ENCODE data around the gene DUSP21. TPM values are rescaled to one million over a fixed set of nuclear protein-coding genes. Genes with fewer than 3 reads are reported as not detected.

The DUSP21 gene
- total and polyA plus RNA-seq, 2 donors (not counting 1 experiment from before 2014, with no cell fraction given) = not detected

DNA sequence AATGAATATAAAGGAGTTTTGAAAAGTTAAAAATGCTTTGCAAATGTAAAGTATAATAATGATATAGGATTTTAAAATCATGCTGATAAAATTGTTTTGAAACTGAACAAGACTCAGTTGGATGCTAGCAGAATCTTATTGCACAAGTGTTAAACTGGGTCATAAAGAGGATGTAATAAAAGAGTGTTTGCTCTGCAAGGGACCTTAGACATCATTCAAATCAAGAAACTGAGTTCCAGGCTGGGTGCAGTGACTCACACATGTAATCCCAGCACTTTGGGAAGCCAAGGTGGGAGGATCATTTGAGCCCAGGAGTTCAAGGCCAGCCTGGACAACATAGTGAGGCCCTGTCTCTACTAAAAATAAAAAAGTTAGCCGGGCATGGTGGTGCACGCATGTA lies 27.5 kb upstream of the DUSP21 start:
- no peaks in the 10 kb centered on the region for H3K27me3 Mint-ChIP-seq
- no peaks in the 10 kb centered on the region for H3K9me3 Mint-ChIP-seq (ENCODE audit: insufficient read depth)
- Histone ChIP-seq H3K9me3 (ENCODE audit: control extremely low read depth in 1 of 3, control insufficient read depth in 2 of 3, insufficient read depth in 1 of 3, low read length in 2 of 3) (peaks cover 0 to 3% (median 0%) of the 10 kb centered on the region in 3 donors), H3K79me2 (ENCODE audit: control insufficient read depth, insufficient read depth, low read length) (no peaks in the 10 kb centered on the region), H2AFZ (ENCODE audit: insufficient read depth, low read depth, low read length, poor library complexity, severe bottlenecking) (no peak overlapping the region), H3K36me3 (replicated peaks in 1 of 2; ENCODE audit: control extremely low read depth in 1 of 2, control insufficient read depth in 1 of 2, extremely low read depth in 1 of 2, insufficient read depth in 2 of 2, low read length in 1 of 2) (no peaks in the 10 kb centered on the region), H3K27ac (ENCODE audit: low read length in 2 of 2) (no peak overlapping the region), H3K4me3 (ENCODE audit: control extremely low read depth in 1 of 5, extremely low read depth in 1 of 5, insufficient read depth in 1 of 5, low read depth in 2 of 5, low read length in 4 of 5) (no peak overlapping the region), H4K20me1 (ENCODE audit: control insufficient read depth, insufficient read depth, low read length, poor library complexity, severe bottlenecking) (no peaks in the 10 kb centered on the region), H3K9ac (ENCODE audit: low read length) (no peak overlapping the region), H3K4me1 (ENCODE audit: control insufficient read depth in 2 of 2, insufficient read depth in 2 of 2, low read length in 2 of 2) (no peaks in the 10 kb centered on the region), H3K4me2 (replicated peaks; ENCODE audit: low read depth, low read length, poor library complexity, severe bottlenecking) (no peak overlapping the region), H3K27me3 (replicated peaks in 1 of 4; ENCODE audit: control extremely low read depth in 1 of 4, control insufficient read depth in 3 of 4, insufficient read depth in 4 of 4, low read length in 3 of 4) (peaks cover 0 to 3% (median 0%) of the 10 kb centered on the region in 4 experiments)
- ChIA-PET POLR2A (no interaction called here), CTCF (no interaction called here)
- no peaks in the 10 kb centered on the region for H3K4me1 Mint-ChIP-seq
- WGBS (ENCODE audit: insufficient coverage) = 100% methylated on average over 2 of the region's 2 CpGs
- H3K27ac Mint-ChIP-seq = no peak overlapping the region
- no peak for ATAC-seq (ENCODE audit: low read depth)
- DNase-seq = no peak
- H3K4me3 Mint-ChIP-seq = no peak overlapping the region
- intact Hi-C loops (cut with micrococcal nuclease) = no loop called here
- TF ChIP-seq EZH2 (IDR thresholded peaks at IDR 0.05; ENCODE audit: borderline replicate concordance, insufficient read depth, low read depth, low read length, poor library complexity, severe bottlenecking) = no peak
- TF ChIP-seq, protein P1, sequence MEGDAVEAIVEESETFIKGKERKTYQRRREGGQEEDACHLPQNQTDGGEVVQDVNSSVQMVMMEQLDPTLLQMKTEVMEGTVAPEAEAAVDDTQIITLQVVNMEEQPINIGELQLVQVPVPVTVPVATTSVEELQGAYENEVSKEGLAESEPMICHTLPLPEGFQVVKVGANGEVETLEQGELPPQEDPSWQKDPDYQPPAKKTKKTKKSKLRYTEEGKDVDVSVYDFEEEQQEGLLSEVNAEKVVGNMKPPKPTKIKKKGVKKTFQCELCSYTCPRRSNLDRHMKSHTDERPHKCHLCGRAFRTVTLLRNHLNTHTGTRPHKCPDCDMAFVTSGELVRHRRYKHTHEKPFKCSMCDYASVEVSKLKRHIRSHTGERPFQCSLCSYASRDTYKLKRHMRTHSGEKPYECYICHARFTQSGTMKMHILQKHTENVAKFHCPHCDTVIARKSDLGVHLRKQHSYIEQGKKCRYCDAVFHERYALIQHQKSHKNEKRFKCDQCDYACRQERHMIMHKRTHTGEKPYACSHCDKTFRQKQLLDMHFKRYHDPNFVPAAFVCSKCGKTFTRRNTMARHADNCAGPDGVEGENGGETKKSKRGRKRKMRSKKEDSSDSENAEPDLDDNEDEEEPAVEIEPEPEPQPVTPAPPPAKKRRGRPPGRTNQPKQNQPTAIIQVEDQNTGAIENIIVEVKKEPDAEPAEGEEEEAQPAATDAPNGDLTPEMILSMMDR (IDR thresholded peaks at IDR 0.05) = no peak

DNA sequence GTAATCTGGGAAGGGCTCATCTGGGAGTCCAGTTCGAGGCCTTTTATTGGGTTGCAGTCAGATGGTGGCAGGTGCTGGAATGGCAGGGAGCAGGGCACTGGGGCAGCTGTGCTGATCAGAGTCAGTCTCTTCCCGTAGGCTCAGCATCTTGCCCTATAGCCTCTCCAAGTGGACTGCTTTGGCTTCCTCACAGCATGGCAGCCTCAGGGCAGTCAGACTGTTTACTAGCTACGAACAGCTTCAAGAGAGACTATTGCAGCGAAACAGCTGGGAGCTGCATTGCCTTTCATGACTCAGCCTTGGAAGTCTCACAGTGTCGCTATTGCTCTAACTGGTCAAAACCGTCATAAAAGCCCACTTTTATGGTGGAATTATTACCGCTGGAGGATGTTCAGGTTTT lies 26.8 kb upstream of the DUSP21 start:
- intact Hi-C loops (cut with micrococcal nuclease) = no loop called here
- WGBS (ENCODE audit: insufficient coverage) = 95% methylated on average over 4 of the region's 7 CpGs
- Histone ChIP-seq H3K9ac (ENCODE audit: low read length) (no peak overlapping the region), H3K27ac (ENCODE audit: low read length in 2 of 2) (no peak overlapping the region), H2AFZ (ENCODE audit: insufficient read depth, low read depth, low read length, poor library complexity, severe bottlenecking) (no peak overlapping the region), H3K79me2 (ENCODE audit: control insufficient read depth, insufficient read depth, low read length) (no peaks in the 10 kb centered on the region), H4K20me1 (ENCODE audit: control insufficient read depth, insufficient read depth, low read length, poor library complexity, severe bottlenecking) (no peaks in the 10 kb centered on the region), H3K9me3 (ENCODE audit: control extremely low read depth in 1 of 3, control insufficient read depth in 2 of 3, insufficient read depth in 1 of 3, low read length in 2 of 3) (peaks cover 0 to 3% (median 0%) of the 10 kb centered on the region in 3 donors), H3K4me1 (ENCODE audit: control insufficient read depth in 2 of 2, insufficient read depth in 2 of 2, low read length in 2 of 2) (no peaks in the 10 kb centered on the region), H3K27me3 (replicated peaks in 1 of 4; ENCODE audit: control extremely low read depth in 1 of 4, control insufficient read depth in 3 of 4, insufficient read depth in 4 of 4, low read length in 3 of 4) (peaks cover 0 to 3% (median 0%) of the 10 kb centered on the region in 4 experiments), H3K4me2 (replicated peaks; ENCODE audit: low read depth, low read length, poor library complexity, severe bottlenecking) (no peak overlapping the region), H3K4me3 (ENCODE audit: control extremely low read depth in 1 of 5, extremely low read depth in 1 of 5, insufficient read depth in 1 of 5, low read depth in 2 of 5, low read length in 4 of 5) (no peak overlapping the region), H3K36me3 (replicated peaks in 1 of 2; ENCODE audit: control extremely low read depth in 1 of 2, control insufficient read depth in 1 of 2, extremely low read depth in 1 of 2, insufficient read depth in 2 of 2, low read length in 1 of 2) (no peaks in the 10 kb centered on the region)
- H3K27me3 Mint-ChIP-seq = no peaks in the 10 kb centered on the region
- no peak overlapping the region for H3K4me3 Mint-ChIP-seq
- H3K9me3 Mint-ChIP-seq (ENCODE audit: insufficient read depth) = peaks cover 3% of the 10 kb centered on the region
- POLR2A ChIA-PET = no interaction called here
- TF ChIP-seq EZH2 (IDR thresholded peaks at IDR 0.05; ENCODE audit: borderline replicate concordance, insufficient read depth, low read depth, low read length, poor library complexity, severe bottlenecking) = no peak
- TF ChIP-seq, protein P1 (IDR thresholded peaks at IDR 0.05) = no peak
- CTCF ChIA-PET = no interaction called here
- no peak overlapping the region for H3K27ac Mint-ChIP-seq
- no peak for DNase-seq
- ATAC-seq (ENCODE audit: low read depth) = no peak
- no peaks in the 10 kb centered on the region for H3K4me1 Mint-ChIP-seq
